B cell (primary cell): ENCODE measurements around the gene ITPR3.

Source experiments
- CTCF ChIP-seq: fragments of 200-600 bp; IDR thresholded peaks from one replicate; pipeline ENCODE4 v1.8.0; 2022; ENCODE audit warnings: antibody characterized with exemption, mild to moderate bottlenecking
- EZH2 ChIP-seq: IDR thresholded peaks from 2 replicates; pipeline ENCODE4 v1.6.1; 2012; ENCODE audit warnings: borderline replicate concordance, low read depth, mild to moderate bottlenecking, moderate library complexity, low read length; ENCODE audit not compliant: insufficient read depth, poor library complexity, severe bottlenecking

- TF ChIP-seq CTCF (no peak), EZH2 (no peak)
Observed at GRCh38 chr6:33627876-33628275, 6.8 kb downstream of the ITPR3 start.
